Subcutaneous adipose tissue (tissue), 4 donors: ENCODE results near the gene POLR3A. TPM values are rescaled to one million over a fixed set of nuclear protein-coding genes. Genes with fewer than 3 reads are reported as not detected.

Experiments
- CTCF ChIP-seq: fragments of 450-650 bp; IDR thresholded peaks from one replicate; pipeline ENCODE4 v1.5.1; 2016; ENCODE audit warnings: low read depth, mild to moderate bottlenecking, control low read depth, antibody characterized with exemption, moderate library complexity
- total RNA-seq, 4 donors: library from RNA; depleted of rRNA; stranded (reverse); fragments of >200 nt; gene quantifications; one replicate each; pipeline ENCODE4 v1.1.0, GENCODE V29; 2016

Gene POLR3A
- total RNA-seq, 4 donors from 2014 or later = 9.9 to 14.3 (median 12.0) TPM

- TF ChIP-seq CTCF = no peak
Observed at GRCh38 chr10:78069151-78069550, 39.8 kb upstream of the POLR3A start.

GRCh38 chr10:78066728-78067430 lies 37.6 kb upstream of the POLR3A start:
- no peak for TF ChIP-seq CTCF

- no peak for TF ChIP-seq CTCF
Observed at GRCh38 chr10:78066012-78066411, 36.7 kb upstream of the POLR3A start.

GRCh38 chr10:78065611-78066010 lies 36.3 kb upstream of the POLR3A start:
- TF ChIP-seq CTCF = no peak

- TF ChIP-seq CTCF = no peak
Observed at GRCh38 chr10:78063236-78063635, 33.9 kb upstream of the POLR3A start.

GRCh38 chr10:78062296-78062695 lies 33.0 kb upstream of the POLR3A start:
- TF ChIP-seq CTCF = no peak

GRCh38 chr10:78059906-78060702 lies 30.8 kb upstream of the POLR3A start:
- no peak for TF ChIP-seq CTCF
